Uterus (tissue), 4 donors: ENCODE data around the gene FJX1. TPM values are rescaled to one million over a fixed set of nuclear protein-coding genes. Genes with fewer than 3 reads are reported as not detected.

ENCODE experiments used
- DNase-seq, 2 donors: peaks; one replicate each; pipeline ENCODE4 v3.0.0-alpha.2; 2019 to 2020
- H3K27ac ChIP-seq, 2 donors: fragments of 200-600 bp; sonication (generic); 1 replicate in 1 of 2; 2 replicates in 1 of 2; pipeline ENCODE4 v1.5.1; 2016 to 2018
- H3K27me3 ChIP-seq, 2 donors: fragments of 200-600 bp; sonication (generic); one replicate each; pipeline ENCODE4 v1.5.1; 2018 to 2019; ENCODE audit warnings: control low read depth in 1 of 2
- H3K36me3 ChIP-seq, 2 donors: fragments of 200-600 bp; sonication (generic); one replicate each; pipeline ENCODE4 v1.5.1; 2019; ENCODE audit warnings: control low read depth in 1 of 2
- H3K4me1 ChIP-seq, 2 donors: fragments of 200-600 bp; sonication (generic); one replicate each; pipeline ENCODE4 v1.5.1; 2018 to 2019; ENCODE audit warnings: control low read depth in 1 of 2
- H3K4me3 ChIP-seq, 2 donors: fragments of 200-600 bp; sonication (generic); 1 replicate in 1 of 2; 2 replicates in 1 of 2; pipeline ENCODE4 v1.5.1; 2018 to 2019; ENCODE audit warnings: mild to moderate bottlenecking in 1 of 2
- H3K9me3 ChIP-seq, 2 donors: fragments of 200-600 bp; sonication (generic); one replicate each; pipeline ENCODE4 v1.5.1; 2019; ENCODE audit warnings: control low read depth in 1 of 2
- CTCF ChIP-seq, 4 experiments: fragments of 200-600 bp in 2 of 4; fragments of 450-650 bp in 2 of 4; sonication (generic) in 2 of 4; IDR thresholded peaks; one replicate each; pipeline ENCODE4 v1.5.1; 2016 to 2019; ENCODE audit warnings: antibody characterized with exemption in 4 of 4, mild to moderate bottlenecking in 2 of 4, moderate library complexity in 1 of 4
- POLR2A ChIP-seq, 2 donors: fragments of 450-650 bp; IDR thresholded peaks; one replicate each; pipeline ENCODE4 v1.6.1; 2016; ENCODE audit warnings: antibody characterized with exemption in 2 of 2, mild to moderate bottlenecking in 1 of 2, moderate library complexity in 1 of 2
- intact Hi-C: fragments of 100-400 bp; cut with DNase I; formaldehyde crosslinking; loops from one replicate; pipeline ENCODE4 v1.15.1; 2023; ENCODE audit warnings: low total_unique reads
- total RNA-seq, 4 donors: library from RNA; depleted of rRNA in 3 of 4; stranded (reverse); fragments of >200 nt in 3 of 4; gene quantifications; one replicate each; pipeline versions ENCODE4 v1.1.0 to v1.2.4, GENCODE V29; 2014 to 2023
- donor health status: DM: yes; HTN: yes; CAD: no.

Gene FJX1
- total RNA-seq, 4 donors from 2014 or later: 2.1 to 48.5 (median 5.6) TPM

GRCh38 chr11:35629511-35629910 lies 11.3 kb downstream of the FJX1 start:
- no peak overlapping the region for H3K4me3 ChIP-seq
- H3K9me3 ChIP-seq: no peaks in the 10 kb centered on the region
- no peak for TF ChIP-seq POLR2A (IDR thresholded peaks at IDR 0.05)
- no peak for TF ChIP-seq CTCF (IDR thresholded peaks at IDR 0.05)
- no peaks in the 10 kb centered on the region for H3K27me3 ChIP-seq
- intact Hi-C loops: no loop called here
- no peaks in the 10 kb centered on the region for H3K36me3 ChIP-seq
- no peak overlapping the region for H3K27ac ChIP-seq
- DNase-seq: no peak
- no peaks in the 10 kb centered on the region for H3K4me1 ChIP-seq

GRCh38 chr11:35629914-35630313 lies 11.7 kb downstream of the FJX1 start:
- Histone ChIP-seq H3K27ac (no peak overlapping the region), H3K9me3 (no peaks in the 10 kb centered on the region), H3K27me3 (no peaks in the 10 kb centered on the region), H3K4me1 (no peaks in the 10 kb centered on the region), H3K36me3 (no peaks in the 10 kb centered on the region), H3K4me3 (no peak overlapping the region)
- DNase-seq: no peak
- no peak for TF ChIP-seq CTCF (IDR thresholded peaks at IDR 0.05)
- TF ChIP-seq POLR2A (IDR thresholded peaks at IDR 0.05): no peak
- intact Hi-C loops: no loop called here

GRCh38 chr11:35631891-35632290 lies 13.6 kb downstream of the FJX1 start:
- Histone ChIP-seq H3K27ac (no peak overlapping the region), H3K4me3 (no peak overlapping the region), H3K9me3 (no peaks in the 10 kb centered on the region), H3K4me1 (no peaks in the 10 kb centered on the region), H3K36me3 (no peaks in the 10 kb centered on the region), H3K27me3 (no peaks in the 10 kb centered on the region)
- DNase-seq: no peak
- TF ChIP-seq POLR2A (IDR thresholded peaks at IDR 0.05) (no peak), CTCF (IDR thresholded peaks at IDR 0.05) (no peak)
- intact Hi-C loops: no loop called here

- Histone ChIP-seq H3K27ac (no peak overlapping the region), H3K4me3 (no peak overlapping the region), H3K36me3 (no peaks in the 10 kb centered on the region), H3K4me1 (no peaks in the 10 kb centered on the region), H3K9me3 (no peaks in the 10 kb centered on the region), H3K27me3 (no peaks in the 10 kb centered on the region)
- TF ChIP-seq POLR2A (IDR thresholded peaks at IDR 0.05): no peak
- no peak for TF ChIP-seq CTCF (IDR thresholded peaks at IDR 0.05)
- intact Hi-C loops: no loop called here
- no peak for DNase-seq
These were observed 14.0 kb downstream of the FJX1 start for GRCh38 chr11:35632301-35632700.

GRCh38 chr11:35633827-35634423 lies 15.7 kb downstream of the FJX1 start:
- no peaks in the 10 kb centered on the region for H3K9me3 ChIP-seq
- H3K4me3 ChIP-seq: no peak overlapping the region
- H3K4me1 ChIP-seq: no peaks in the 10 kb centered on the region
- H3K27ac ChIP-seq: no peak overlapping the region
- DNase-seq: no peak
- intact Hi-C loops: no loop called here
- H3K27me3 ChIP-seq: no peaks in the 10 kb centered on the region
- no peak for TF ChIP-seq POLR2A (IDR thresholded peaks at IDR 0.05)
- no peak for TF ChIP-seq CTCF (IDR thresholded peaks at IDR 0.05)
- H3K36me3 ChIP-seq: no peaks in the 10 kb centered on the region
